ENCODE results near the gene FCER2.

GRCh38 chr19:7698583-7698982 lies 3.3 kb downstream of the FCER2 start:
- TF ChIP-seq CTCF (IDR thresholded peaks at IDR 0.05) (no peak), ZNF138 (CRISPR knock-in tag; conservative IDR thresholded peaks at IDR 0.05) (no peak), AFF4 (CRISPR knock-in tag; IDR thresholded peaks at IDR 0.05; ENCODE audit: borderline replicate concordance) (no peak), NFATC4 (CRISPR knock-in tag; IDR thresholded peaks at IDR 0.05) (no peak)

All from WTC11 (cell line).